HepG2 (cell line): ENCODE data around the gene MEG3. TPM values are rescaled to one million over a fixed set of nuclear protein-coding genes. Genes with fewer than 3 reads are reported as not detected.

Experiments
- HNRNPL ChIP-seq: fragments of 200-400 bp; formaldehyde crosslinking; IDR thresholded peaks from 2 replicates; pipeline ENCODE4 v1.6.1; 2017; ENCODE audit warnings: mild to moderate bottlenecking, low read depth, low read length
- MIXL1 ChIP-seq: IDR thresholded peaks from 2 replicates; pipeline ENCODE4 v1.6.1; 2016
- MYC ChIP-seq: sonication (generic); formaldehyde crosslinking; IDR thresholded peaks from 2 replicates; pipeline ENCODE4 v1.9.0; 2021; ENCODE audit warnings: missing genetic modification reagents, borderline replicate concordance
- RARG ChIP-seq: sonication (generic); formaldehyde crosslinking; IDR thresholded peaks from 2 replicates; pipeline ENCODE4 v1.4.0; 2020; ENCODE audit warnings: low read depth, mild to moderate bottlenecking, missing genetic modification reagents
- ZHX1 ChIP-seq: sonication (generic); formaldehyde crosslinking; IDR thresholded peaks from 2 replicates; pipeline ENCODE4 v1.8.1; 2022; ENCODE audit warnings: low read depth, mild to moderate bottlenecking, missing genetic modification reagents
- ZNF3 ChIP-seq: IDR thresholded peaks from 2 replicates; pipeline ENCODE4 v1.7.0; 2017; ENCODE audit warnings: inconsistent platforms
- ZNF431 ChIP-seq: sonication (generic); formaldehyde crosslinking; IDR thresholded peaks from 2 replicates; pipeline ENCODE4 v1.9.0; 2022; ENCODE audit warnings: missing genetic modification reagents, low read depth, mild to moderate bottlenecking, borderline replicate concordance
- ZNF616 ChIP-seq: sonication (generic); formaldehyde crosslinking; IDR thresholded peaks from 2 replicates; pipeline ENCODE4 v1.5.0; 2020; ENCODE audit warnings: low read depth, mild to moderate bottlenecking, missing genetic modification reagents
- ZNF7 ChIP-seq: IDR thresholded peaks from 2 replicates; pipeline ENCODE4 v1.6.1; 2016; ENCODE audit warnings: missing biosample characterization, missing genetic modification reagents
- ZNF839 ChIP-seq: sonication (generic); formaldehyde crosslinking; IDR thresholded peaks from 2 replicates; pipeline ENCODE4 v1.4.0; 2020; ENCODE audit warnings: missing genetic modification reagents, mild to moderate bottlenecking, borderline replicate concordance
- polyA plus RNA-seq, 8 experiments: library from polyadenylated mRNA; depleted of rRNA in 3 of 8; stranded (reverse) in 7 of 8; unstranded in 1 of 8; fragments of >200 nt; fragmentation: Illumina TruSeq in 4 of 8; extraction: Trizol in 4 of 8; gene quantifications; 2 replicates each; pipeline versions ENCODE4 v1.2.1 to v1.2.3, GENCODE V29; 2011 to 2016; ENCODE audit warnings: low read depth in 4 of 8, missing spikeins in 1 of 8, mixed read lengths in 1 of 8; ENCODE audit not compliant: insufficient read depth in 1 of 8
- total RNA-seq, 5 experiments: library from RNA; depleted of rRNA; stranded (reverse); fragments of >200 nt; fragmentation: Illumina TruSeq; extraction: Trizol; gene quantifications; 2 replicates each; pipeline ENCODE4 v1.2.3, GENCODE V29; 2016; ENCODE audit warnings: low read depth in 1 of 5
- TF ChIP-seq, protein P1 (sequence below): fragments of 450-650 bp; IDR thresholded peaks from 2 replicates; pipeline ENCODE4 v1.6.1; 2017; ENCODE audit warnings: mild to moderate bottlenecking
- TF ChIP-seq, protein P2 (sequence below): sonication (generic); formaldehyde crosslinking; IDR thresholded peaks from 2 replicates; pipeline ENCODE4 v1.5.0; 2020; ENCODE audit warnings: missing genetic modification reagents
- TF ChIP-seq, protein P3 (sequence below): sonication (generic); formaldehyde crosslinking; IDR thresholded peaks from 2 replicates; pipeline ENCODE4 v1.8.0; 2022; ENCODE audit warnings: mild to moderate bottlenecking, missing genetic modification reagents, borderline replicate concordance
- TF ChIP-seq, protein P4 (sequence below): sonication (generic); formaldehyde crosslinking; conservative IDR thresholded peaks from 2 replicates; pipeline ENCODE4 v1.4.0; 2020; ENCODE audit warnings: missing genetic modification reagents
- TF ChIP-seq, protein P5 (sequence below): fragments of 450-650 bp; IDR thresholded peaks from 2 replicates; pipeline ENCODE4 v1.6.1; 2016
- TF ChIP-seq, protein P6 (sequence below): sonication (generic); formaldehyde crosslinking; IDR thresholded peaks from 2 replicates; pipeline ENCODE4 v1.5.0; 2020; ENCODE audit warnings: mild to moderate bottlenecking, missing genetic modification reagents

MEG3 gene
- total and polyA plus RNA-seq, 2 of the 13 experiments (the other 11 are each of a cell fraction or from before 2014, with no cell fraction given), result 0.17 TPM; not detected in 1

- TF ChIP-seq ZHX1 (CRISPR knock-in tag) (no peak), ZNF616 (no peak; the same call in 1 of the 2 replicates), ZNF431 (no peak), ZNF839 (CRISPR knock-in tag) (no peak), RARG (no peak; the same call in 1 of the 2 replicates), ZNF3 (CRISPR knock-in tag) (peak; percentile 33; the same call in 1 of the 2 replicates), MIXL1 (CRISPR knock-in tag) (peak; percentile 70), MYC (CRISPR knock-in tag) (peak; percentile 85; the same call in 1 of the 2 replicates), HNRNPL (0 out of 2 replicates have a peak, but pooled peaks have one; percentile 35), ZNF7 (CRISPR knock-in tag) (no peak)
- TF ChIP-seq, protein P1, sequence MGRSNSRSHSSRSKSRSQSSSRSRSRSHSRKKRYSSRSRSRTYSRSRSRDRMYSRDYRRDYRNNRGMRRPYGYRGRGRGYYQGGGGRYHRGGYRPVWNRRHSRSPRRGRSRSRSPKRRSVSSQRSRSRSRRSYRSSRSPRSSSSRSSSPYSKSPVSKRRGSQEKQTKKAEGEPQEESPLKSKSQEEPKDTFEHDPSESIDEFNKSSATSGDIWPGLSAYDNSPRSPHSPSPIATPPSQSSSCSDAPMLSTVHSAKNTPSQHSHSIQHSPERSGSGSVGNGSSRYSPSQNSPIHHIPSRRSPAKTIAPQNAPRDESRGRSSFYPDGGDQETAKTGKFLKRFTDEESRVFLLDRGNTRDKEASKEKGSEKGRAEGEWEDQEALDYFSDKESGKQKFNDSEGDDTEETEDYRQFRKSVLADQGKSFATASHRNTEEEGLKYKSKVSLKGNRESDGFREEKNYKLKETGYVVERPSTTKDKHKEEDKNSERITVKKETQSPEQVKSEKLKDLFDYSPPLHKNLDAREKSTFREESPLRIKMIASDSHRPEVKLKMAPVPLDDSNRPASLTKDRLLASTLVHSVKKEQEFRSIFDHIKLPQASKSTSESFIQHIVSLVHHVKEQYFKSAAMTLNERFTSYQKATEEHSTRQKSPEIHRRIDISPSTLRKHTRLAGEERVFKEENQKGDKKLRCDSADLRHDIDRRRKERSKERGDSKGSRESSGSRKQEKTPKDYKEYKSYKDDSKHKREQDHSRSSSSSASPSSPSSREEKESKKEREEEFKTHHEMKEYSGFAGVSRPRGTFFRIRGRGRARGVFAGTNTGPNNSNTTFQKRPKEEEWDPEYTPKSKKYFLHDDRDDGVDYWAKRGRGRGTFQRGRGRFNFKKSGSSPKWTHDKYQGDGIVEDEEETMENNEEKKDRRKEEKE, result no peak
- TF ChIP-seq, protein P2, sequence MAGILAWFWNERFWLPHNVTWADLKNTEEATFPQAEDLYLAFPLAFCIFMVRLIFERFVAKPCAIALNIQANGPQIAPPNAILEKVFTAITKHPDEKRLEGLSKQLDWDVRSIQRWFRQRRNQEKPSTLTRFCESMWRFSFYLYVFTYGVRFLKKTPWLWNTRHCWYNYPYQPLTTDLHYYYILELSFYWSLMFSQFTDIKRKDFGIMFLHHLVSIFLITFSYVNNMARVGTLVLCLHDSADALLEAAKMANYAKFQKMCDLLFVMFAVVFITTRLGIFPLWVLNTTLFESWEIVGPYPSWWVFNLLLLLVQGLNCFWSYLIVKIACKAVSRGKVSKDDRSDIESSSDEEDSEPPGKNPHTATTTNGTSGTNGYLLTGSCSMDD, result no peak
- TF ChIP-seq, protein P3, sequence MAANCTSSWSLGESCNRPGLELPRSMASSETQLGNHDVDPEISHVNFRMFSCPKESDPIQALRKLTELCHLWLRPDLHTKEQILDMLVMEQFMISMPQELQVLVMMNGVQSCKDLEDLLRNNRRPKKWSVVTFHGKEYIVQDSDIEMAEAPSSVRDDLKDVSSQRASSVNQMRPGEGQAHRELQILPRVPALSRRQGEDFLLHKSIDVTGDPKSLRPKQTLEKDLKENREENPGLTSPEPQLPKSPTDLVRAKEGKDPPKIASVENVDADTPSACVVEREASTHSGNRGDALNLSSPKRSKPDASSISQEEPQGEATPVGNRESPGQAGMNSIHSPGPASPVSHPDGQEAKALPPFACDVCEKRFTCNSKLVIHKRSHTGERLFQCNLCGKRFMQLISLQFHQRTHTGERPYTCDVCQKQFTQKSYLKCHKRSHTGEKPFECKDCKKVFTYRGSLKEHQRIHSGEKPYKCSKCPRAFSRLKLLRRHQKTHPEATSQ (CRISPR knock-in tag), result 0 out of 2 replicates have a peak, but pooled peaks have one; percentile 9
- TF ChIP-seq, protein P4, sequence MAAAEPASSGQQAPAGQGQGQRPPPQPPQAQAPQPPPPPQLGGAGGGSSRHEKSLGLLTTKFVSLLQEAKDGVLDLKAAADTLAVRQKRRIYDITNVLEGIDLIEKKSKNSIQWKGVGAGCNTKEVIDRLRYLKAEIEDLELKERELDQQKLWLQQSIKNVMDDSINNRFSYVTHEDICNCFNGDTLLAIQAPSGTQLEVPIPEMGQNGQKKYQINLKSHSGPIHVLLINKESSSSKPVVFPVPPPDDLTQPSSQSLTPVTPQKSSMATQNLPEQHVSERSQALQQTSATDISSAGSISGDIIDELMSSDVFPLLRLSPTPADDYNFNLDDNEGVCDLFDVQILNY (CRISPR knock-in tag), result no peak
- TF ChIP-seq, protein P5, sequence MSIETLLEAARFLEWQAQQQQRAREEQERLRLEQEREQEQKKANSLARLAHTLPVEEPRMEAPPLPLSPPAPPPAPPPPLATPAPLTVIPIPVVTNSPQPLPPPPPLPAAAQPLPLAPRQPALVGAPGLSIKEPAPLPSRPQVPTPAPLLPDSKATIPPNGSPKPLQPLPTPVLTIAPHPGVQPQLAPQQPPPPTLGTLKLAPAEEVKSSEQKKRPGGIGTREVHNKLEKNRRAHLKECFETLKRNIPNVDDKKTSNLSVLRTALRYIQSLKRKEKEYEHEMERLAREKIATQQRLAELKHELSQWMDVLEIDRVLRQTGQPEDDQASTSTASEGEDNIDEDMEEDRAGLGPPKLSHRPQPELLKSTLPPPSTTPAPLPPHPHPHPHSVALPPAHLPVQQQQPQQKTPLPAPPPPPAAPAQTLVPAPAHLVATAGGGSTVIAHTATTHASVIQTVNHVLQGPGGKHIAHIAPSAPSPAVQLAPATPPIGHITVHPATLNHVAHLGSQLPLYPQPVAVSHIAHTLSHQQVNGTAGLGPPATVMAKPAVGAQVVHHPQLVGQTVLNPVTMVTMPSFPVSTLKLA, result no peak
- TF ChIP-seq, protein P6, sequence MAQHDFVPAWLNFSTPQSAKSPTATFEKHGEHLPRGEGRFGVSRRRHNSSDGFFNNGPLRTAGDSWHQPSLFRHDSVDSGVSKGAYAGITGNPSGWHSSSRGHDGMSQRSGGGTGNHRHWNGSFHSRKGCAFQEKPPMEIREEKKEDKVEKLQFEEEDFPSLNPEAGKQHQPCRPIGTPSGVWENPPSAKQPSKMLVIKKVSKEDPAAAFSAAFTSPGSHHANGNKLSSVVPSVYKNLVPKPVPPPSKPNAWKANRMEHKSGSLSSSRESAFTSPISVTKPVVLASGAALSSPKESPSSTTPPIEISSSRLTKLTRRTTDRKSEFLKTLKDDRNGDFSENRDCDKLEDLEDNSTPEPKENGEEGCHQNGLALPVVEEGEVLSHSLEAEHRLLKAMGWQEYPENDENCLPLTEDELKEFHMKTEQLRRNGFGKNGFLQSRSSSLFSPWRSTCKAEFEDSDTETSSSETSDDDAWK (CRISPR knock-in tag), result no peak
These were observed 10.2 kb upstream of the MEG3 start (continued) for GRCh38 chr14:100815478-100816285.
